Panc1 (cell line): Measurements from ENCODE around the gene GALNT16. TPM values are rescaled to one million over a fixed set of nuclear protein-coding genes. Genes with fewer than 3 reads are reported as not detected.

Experiments
- ATAC-seq: fragments of 200-7000 bp; cut with Tn5 transposase; 2 replicates; pipeline ENCODE4 v1.9.1; 2020; ENCODE audit warnings: mild to moderate bottlenecking, moderate library complexity
- BruUV-seq: library from RNA; stranded (reverse); fragments of 400-500 nt; replicated peaks from 2 replicates; lab custom pipeline; 2021; lab: Mats Ljungman, UMichigan
- CTCF ChIA-PET: fragments of 300-600 bp; sonication (Branson Sonifier 250); formaldehyde crosslinking; loops from one replicate; lab custom pipeline; 2022; ENCODE audit warnings: antibody characterized with exemption; lab: Charles Lee
- POLR2A ChIA-PET: fragments of 300-600 bp; sonication (Branson Sonifier 250); formaldehyde crosslinking; loops from one replicate; lab custom pipeline; 2022; ENCODE audit warnings: antibody characterized with exemption; lab: Charles Lee
- DNase-seq: peaks from one replicate; pipeline ENCODE4 v3.0.0-alpha.2; 2010; ENCODE audit warnings: low read depth, low spot score
- H3K27ac ChIP-seq: 2 replicates; pipeline ENCODE4 v1.5.1; 2011; ENCODE audit warnings: mild to moderate bottlenecking, low read length, inconsistent platforms
- H3K27me3 ChIP-seq: fragments of 200-500 bp; sonication (Bioruptor generic); 2 replicates; pipeline ENCODE4 v1.6.0; 2014; ENCODE audit warnings: low read length, inconsistent platforms; ENCODE audit not compliant: control insufficient read depth, insufficient read depth
- H3K36me3 ChIP-seq: fragments of 200-500 bp; sonication (Bioruptor generic); 2 replicates; pipeline ENCODE4 v1.5.1; 2014; ENCODE audit warnings: inconsistent platforms, mild to moderate bottlenecking, low read length, moderate library complexity; ENCODE audit not compliant: control insufficient read depth, insufficient read depth
- H3K4me1 ChIP-seq: 2 replicates; pipeline ENCODE4 v1.5.1; 2011; ENCODE audit warnings: inconsistent platforms, mild to moderate bottlenecking, low read length, moderate library complexity; ENCODE audit not compliant: control insufficient read depth, insufficient read depth
- H3K4me3 ChIP-seq, 2 experiments: 2 replicates each; pipeline ENCODE4 v1.5.1; 2011 to 2012; ENCODE audit warnings: low read depth in 2 of 2, low read length in 2 of 2, mild to moderate bottlenecking in 2 of 2, inconsistent platforms in 1 of 2, moderate library complexity in 1 of 2
- H3K9me3 ChIP-seq: fragments of 200-500 bp; sonication (Bioruptor generic); 2 replicates; pipeline ENCODE4 v1.5.1; 2014; ENCODE audit warnings: low read depth, mild to moderate bottlenecking, inconsistent platforms, low read length, moderate library complexity; ENCODE audit not compliant: control insufficient read depth, insufficient read depth
- POLR2AphosphoS5 ChIP-seq: IDR thresholded peaks from 2 replicates; pipeline ENCODE4 v1.6.1; 2012; ENCODE audit warnings: mild to moderate bottlenecking, low read depth, low read length, moderate library complexity
- SIN3A ChIP-seq: IDR thresholded peaks from 2 replicates; pipeline ENCODE4 v1.6.1; 2012; ENCODE audit warnings: low read depth, mild to moderate bottlenecking, low read length, moderate library complexity, borderline replicate concordance; ENCODE audit not compliant: insufficient read depth
- TCF7L2 ChIP-seq: IDR thresholded peaks from 2 replicates; pipeline ENCODE4 v1.6.1; 2011; ENCODE audit warnings: mild to moderate bottlenecking, low read depth, low read length, inconsistent platforms
- in situ Hi-C: cut with HindIII; loops from 2 replicates; pipeline ENCODE4 v1.10.0; 2016; ENCODE audit warnings: low sequenced_read_pairs, low pct_unique_long_range_greater_than_20kb
- intact Hi-C: fragments of 100-400 bp; cut with micrococcal nuclease; formaldehyde crosslinking; loops from one replicate; pipeline ENCODE4 v1.10.0; 2022; ENCODE audit not compliant: unreplicated experiment
- total RNA-seq: library from RNA; stranded (reverse); gene quantifications from one replicate; pipeline ENCODE4 v1.2.1, GENCODE V29; 2021; ENCODE audit not compliant: unreplicated experiment
- TF ChIP-seq, protein P1 (sequence below), 2 experiments: IDR thresholded peaks; 2 replicates each; pipeline ENCODE4 v1.6.1; 2011 to 2012; ENCODE audit warnings: low read depth in 2 of 2, control low read depth in 1 of 2, low read length in 1 of 2, mild to moderate bottlenecking in 1 of 2, moderate library complexity in 1 of 2; ENCODE audit not compliant: insufficient read depth in 1 of 2
- TF ChIP-seq, protein P2 (sequence below): fragments of 450-650 bp; IDR thresholded peaks from 2 replicates; pipeline ENCODE4 v1.5.1; 2017; ENCODE audit warnings: mild to moderate bottlenecking

Gene GALNT16
- total RNA-seq, 1 experiment from 2014 or later = 0.72 TPM

DNA sequence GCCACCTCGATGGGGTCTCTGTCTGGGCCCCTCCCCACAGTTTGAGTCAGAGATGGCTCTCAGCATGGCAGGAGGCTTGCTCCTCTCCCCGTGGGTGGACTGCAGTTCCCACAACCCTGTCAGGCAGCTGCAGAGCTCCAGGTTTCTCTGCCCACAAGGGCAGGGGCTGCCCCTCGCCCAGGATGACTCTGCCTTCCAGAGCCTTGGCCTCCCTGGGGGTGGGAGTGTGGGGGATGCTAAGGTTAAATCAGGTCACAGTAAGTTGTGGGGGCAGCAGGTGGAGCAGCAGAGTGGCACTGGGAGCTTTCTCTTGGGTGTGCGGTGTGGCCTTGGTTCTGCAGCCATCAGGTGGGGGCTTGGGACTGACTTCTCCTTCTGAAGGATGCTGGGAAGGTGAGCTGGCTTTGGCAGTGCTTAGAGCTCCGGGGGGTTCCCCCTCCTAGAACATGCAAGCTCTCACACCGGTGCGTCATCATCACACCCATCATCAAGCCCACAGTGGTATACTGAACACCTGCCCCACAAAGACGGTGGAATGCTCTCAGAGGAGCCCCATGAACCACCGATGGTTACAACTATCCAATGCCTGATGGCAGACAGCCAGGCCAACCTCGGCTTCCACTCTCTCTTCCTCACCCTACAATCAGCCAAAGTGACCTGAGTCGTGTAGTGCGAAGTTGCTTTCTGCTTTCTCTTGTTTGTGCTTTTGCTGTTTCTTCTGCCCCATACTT is 98.4 kb downstream of the GALNT16 start:
- H3K9me3 ChIP-seq = no peaks in the 10 kb centered on the region
- ChIA-PET POLR2A (no interaction called here), CTCF (interaction anchor here (0.6 kb wide), 1 partner anchor 8 kb away, joined by 3 read pairs; no protein-coding TSS in a partner anchor)
- no peak overlapping the region for H3K27ac ChIP-seq
- DNase-seq (no peak), ATAC-seq (no peak)
- H3K4me3 ChIP-seq = no peak overlapping the region
- no peaks in the 10 kb centered on the region for H3K4me1 ChIP-seq
- in situ Hi-C loops (no loop called here), intact Hi-C loops (loop anchor here (10.0 kb wide), 1 partner anchor 114 kb away; no protein-coding TSS in a partner anchor)
- no peak for TF ChIP-seq POLR2AphosphoS5
- TF ChIP-seq, protein P1, sequence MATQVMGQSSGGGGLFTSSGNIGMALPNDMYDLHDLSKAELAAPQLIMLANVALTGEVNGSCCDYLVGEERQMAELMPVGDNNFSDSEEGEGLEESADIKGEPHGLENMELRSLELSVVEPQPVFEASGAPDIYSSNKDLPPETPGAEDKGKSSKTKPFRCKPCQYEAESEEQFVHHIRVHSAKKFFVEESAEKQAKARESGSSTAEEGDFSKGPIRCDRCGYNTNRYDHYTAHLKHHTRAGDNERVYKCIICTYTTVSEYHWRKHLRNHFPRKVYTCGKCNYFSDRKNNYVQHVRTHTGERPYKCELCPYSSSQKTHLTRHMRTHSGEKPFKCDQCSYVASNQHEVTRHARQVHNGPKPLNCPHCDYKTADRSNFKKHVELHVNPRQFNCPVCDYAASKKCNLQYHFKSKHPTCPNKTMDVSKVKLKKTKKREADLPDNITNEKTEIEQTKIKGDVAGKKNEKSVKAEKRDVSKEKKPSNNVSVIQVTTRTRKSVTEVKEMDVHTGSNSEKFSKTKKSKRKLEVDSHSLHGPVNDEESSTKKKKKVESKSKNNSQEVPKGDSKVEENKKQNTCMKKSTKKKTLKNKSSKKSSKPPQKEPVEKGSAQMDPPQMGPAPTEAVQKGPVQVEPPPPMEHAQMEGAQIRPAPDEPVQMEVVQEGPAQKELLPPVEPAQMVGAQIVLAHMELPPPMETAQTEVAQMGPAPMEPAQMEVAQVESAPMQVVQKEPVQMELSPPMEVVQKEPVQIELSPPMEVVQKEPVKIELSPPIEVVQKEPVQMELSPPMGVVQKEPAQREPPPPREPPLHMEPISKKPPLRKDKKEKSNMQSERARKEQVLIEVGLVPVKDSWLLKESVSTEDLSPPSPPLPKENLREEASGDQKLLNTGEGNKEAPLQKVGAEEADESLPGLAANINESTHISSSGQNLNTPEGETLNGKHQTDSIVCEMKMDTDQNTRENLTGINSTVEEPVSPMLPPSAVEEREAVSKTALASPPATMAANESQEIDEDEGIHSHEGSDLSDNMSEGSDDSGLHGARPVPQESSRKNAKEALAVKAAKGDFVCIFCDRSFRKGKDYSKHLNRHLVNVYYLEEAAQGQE (IDR thresholded peaks at IDR 0.05; ENCODE audit: insufficient read depth in 1 of 2, low read depth in 2 of 2, low read length in 1 of 2) = no peak
- TF ChIP-seq, protein P2, sequence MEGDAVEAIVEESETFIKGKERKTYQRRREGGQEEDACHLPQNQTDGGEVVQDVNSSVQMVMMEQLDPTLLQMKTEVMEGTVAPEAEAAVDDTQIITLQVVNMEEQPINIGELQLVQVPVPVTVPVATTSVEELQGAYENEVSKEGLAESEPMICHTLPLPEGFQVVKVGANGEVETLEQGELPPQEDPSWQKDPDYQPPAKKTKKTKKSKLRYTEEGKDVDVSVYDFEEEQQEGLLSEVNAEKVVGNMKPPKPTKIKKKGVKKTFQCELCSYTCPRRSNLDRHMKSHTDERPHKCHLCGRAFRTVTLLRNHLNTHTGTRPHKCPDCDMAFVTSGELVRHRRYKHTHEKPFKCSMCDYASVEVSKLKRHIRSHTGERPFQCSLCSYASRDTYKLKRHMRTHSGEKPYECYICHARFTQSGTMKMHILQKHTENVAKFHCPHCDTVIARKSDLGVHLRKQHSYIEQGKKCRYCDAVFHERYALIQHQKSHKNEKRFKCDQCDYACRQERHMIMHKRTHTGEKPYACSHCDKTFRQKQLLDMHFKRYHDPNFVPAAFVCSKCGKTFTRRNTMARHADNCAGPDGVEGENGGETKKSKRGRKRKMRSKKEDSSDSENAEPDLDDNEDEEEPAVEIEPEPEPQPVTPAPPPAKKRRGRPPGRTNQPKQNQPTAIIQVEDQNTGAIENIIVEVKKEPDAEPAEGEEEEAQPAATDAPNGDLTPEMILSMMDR = no peak
- no peak for TF ChIP-seq SIN3A
- no peak for TF ChIP-seq TCF7L2
- BruUV-seq = no TSS peak
- no peaks in the 10 kb centered on the region for H3K27me3 ChIP-seq
- H3K36me3 ChIP-seq = no peaks in the 10 kb centered on the region

DNA sequence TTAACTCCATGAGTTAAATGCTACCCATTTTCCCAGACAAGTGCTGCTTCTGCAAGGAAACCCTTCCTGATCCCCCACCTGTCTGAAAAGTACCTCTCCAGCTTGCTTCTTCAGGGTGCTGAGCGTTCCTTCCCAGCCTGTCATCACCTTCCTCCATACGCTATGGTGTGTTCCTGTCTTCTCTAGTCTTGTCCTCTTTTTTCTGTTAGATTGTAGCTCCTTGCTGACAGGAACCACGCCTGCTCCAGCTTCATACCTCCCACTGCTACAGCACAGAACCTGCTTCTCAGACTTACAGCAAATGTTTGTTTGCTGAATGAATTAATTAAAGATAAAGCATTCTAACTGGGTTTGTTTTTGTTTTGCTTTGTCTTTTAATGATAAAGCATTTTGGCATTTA is 99.0 kb downstream of the GALNT16 start:
- Histone ChIP-seq H3K9me3 (no peaks in the 10 kb centered on the region), H3K36me3 (no peaks in the 10 kb centered on the region), H3K27ac (no peak overlapping the region), H3K4me1 (no peaks in the 10 kb centered on the region), H3K27me3 (no peaks in the 10 kb centered on the region), H3K4me3 (no peak overlapping the region)
- TF ChIP-seq SIN3A (no peak), TCF7L2 (no peak), POLR2AphosphoS5 (no peak)
- TF ChIP-seq, protein P2 = no peak
- TF ChIP-seq, protein P1 (IDR thresholded peaks at IDR 0.05; ENCODE audit: insufficient read depth in 1 of 2, low read depth in 2 of 2, low read length in 1 of 2) = no peak
- in situ Hi-C loops (no loop called here), intact Hi-C loops (loop anchor here (10.0 kb wide), 1 partner anchor 114 kb away; no protein-coding TSS in a partner anchor)
- CTCF ChIA-PET = no interaction called here
- no peak for ATAC-seq
- POLR2A ChIA-PET = no interaction called here
- no peak for DNase-seq
- no TSS peak for BruUV-seq
